DMS114 treated with DMSO at 0.1 percent for 48 hours (cell line): Measurements from ENCODE around the gene WDR7.
A peak's percentile ranks its signal among the peaks of the same experiment; 100 is the strongest.

Experiments used
- DNase-seq: peaks from one replicate; lab custom pipeline; 2025; ENCODE audit not compliant: unreplicated experiment; lab: John Stamatoyannopoulos, UW

WDR7 gene

GRCh38 chr18:56650944-56651770 is at the start of gene WDR7:
Gene WDR7 (plus strand): TSS chr18:56651359. CDS start chr18:56672516, 21,157 bp downstream.
- DNase-seq: peak; percentile 93

- no peak for DNase-seq
Measured at GRCh38 chr18:56606618-56607017, 44.5 kb upstream of the WDR7 start.

GRCh38 chr18:56615738-56616520 is 35.2 kb upstream of the WDR7 start:
- DNase-seq: no peak

- no peak for DNase-seq
Measured at GRCh38 chr18:56627991-56628390, 23.2 kb upstream of the WDR7 start.

- no peak for DNase-seq
Measured at GRCh38 chr18:56632070-56633022, 18.8 kb upstream of the WDR7 start.

- DNase-seq: no peak
Measured at GRCh38 chr18:56635007-56635406, 16.2 kb upstream of the WDR7 start.

GRCh38 chr18:56637176-56637575 is 14.0 kb upstream of the WDR7 start:
- DNase-seq: no peak

GRCh38 chr18:56637711-56638231 is 13.4 kb upstream of the WDR7 start:
- DNase-seq: no peak

GRCh38 chr18:56638232-56639103 is 12.7 kb upstream of the WDR7 start, which contains the start of gene TXNL1:
Gene TXNL1 (minus strand): TSS chr18:56638592. CDS start chr18:56638440, 152 bp downstream.
- DNase-seq: peak; percentile 86

GRCh38 chr18:56639104-56639381 is 12.1 kb upstream of the WDR7 start:
- DNase-seq: no peak

GRCh38 chr18:56639571-56639970 is 11.6 kb upstream of the WDR7 start:
- no peak for DNase-seq

- no peak for DNase-seq
Measured at GRCh38 chr18:56641714-56642337, 9.3 kb upstream of the WDR7 start.

- no peak for DNase-seq
Measured at GRCh38 chr18:56643381-56643780, 7.8 kb upstream of the WDR7 start.

GRCh38 chr18:56645415-56646016 is 5.6 kb upstream of the WDR7 start:
- DNase-seq: no peak

GRCh38 chr18:56647071-56647470 is 4.1 kb upstream of the WDR7 start:
- DNase-seq: no peak

- no peak for DNase-seq
Measured at GRCh38 chr18:56647951-56648893, 2.9 kb upstream of the WDR7 start.

- no peak for DNase-seq
Measured at GRCh38 chr18:56649996-56650395, 1.2 kb upstream of the WDR7 start.

- no peak for DNase-seq
Measured at GRCh38 chr18:56651771-56652092, 573 bp downstream of the WDR7 start.
